Activated CD8-positive, alpha-beta memory T cell treated with anti-CD3 and anti-CD28 coated beads, Interleukin-2, amount 50 U/mL, for 48 hours (primary cell): Measurements from ENCODE around the gene RTN3.
"Not testable (repeated sequence)": the region's sequence is repeated elsewhere in the genome, so short reads cannot be mapped to it uniquely, and the experiment has no call there.

Experiments
- DNase-seq: peaks from one replicate; pipeline ENCODE4 v3.0.0-alpha.2; 2020

The RTN3 gene

GRCh38 chr11:63682066-63683021, 1.0 kb downstream of the RTN3 start:
- no peak for DNase-seq

GRCh38 chr11:63683133-63683991, 2.1 kb downstream of the RTN3 start:
- DNase-seq, result no peak

- DNase-seq, result not testable (repeated sequence)
Observed at GRCh38 chr11:63685158-63685721, 3.9 kb downstream of the RTN3 start.

GRCh38 chr11:63686926-63687325, 5.6 kb downstream of the RTN3 start:
- no peak for DNase-seq

DNA sequence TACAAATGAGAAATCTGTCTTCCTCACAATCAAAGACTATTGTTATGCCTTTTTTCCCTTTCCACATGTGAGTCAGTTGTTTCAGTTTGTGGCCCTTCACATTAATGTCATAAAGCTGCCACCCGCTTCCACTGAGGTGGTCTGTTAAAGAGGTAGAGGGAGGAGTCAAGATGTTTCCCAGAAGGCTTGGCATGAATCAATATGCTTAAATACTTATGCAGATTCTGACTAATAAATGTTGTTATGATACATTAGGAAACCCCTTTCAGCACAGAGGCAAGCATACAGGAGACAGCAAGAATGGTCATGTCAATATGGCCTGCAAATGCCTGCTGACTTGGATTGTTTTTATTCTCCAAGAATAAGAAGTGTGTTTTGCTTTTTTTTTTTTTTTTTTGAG, 6.5 kb downstream of the RTN3 start:
- DNase-seq, result no peak

DNA sequence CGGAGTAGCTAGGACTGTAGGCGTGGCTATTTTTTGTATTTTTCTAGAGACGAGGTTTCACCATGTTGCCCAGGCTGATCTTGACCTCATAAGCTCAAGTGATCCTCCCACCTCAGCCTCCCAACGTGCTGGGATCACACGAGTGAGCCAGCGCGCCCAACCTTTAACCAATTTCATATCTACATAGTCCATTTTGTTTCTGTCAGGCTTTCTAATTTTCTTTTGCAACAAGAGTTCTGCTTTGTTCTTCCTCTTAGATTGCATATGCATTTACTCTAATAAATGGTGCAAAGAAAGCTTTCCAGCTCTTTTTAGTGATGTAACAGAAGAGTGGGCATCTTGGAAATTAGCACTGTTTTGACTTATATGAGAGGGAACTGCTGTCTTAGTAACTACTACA, 13.3 kb downstream of the RTN3 start:
- no peak for DNase-seq

GRCh38 chr11:63698976-63699733, 17.9 kb downstream of the RTN3 start:
- DNase-seq, result no peak

- DNase-seq, result no peak
Observed at GRCh38 chr11:63699896-63700295, 18.6 kb downstream of the RTN3 start.

- no peak for DNase-seq
Observed at GRCh38 chr11:63705526-63705925, 24.2 kb downstream of the RTN3 start.

DNA sequence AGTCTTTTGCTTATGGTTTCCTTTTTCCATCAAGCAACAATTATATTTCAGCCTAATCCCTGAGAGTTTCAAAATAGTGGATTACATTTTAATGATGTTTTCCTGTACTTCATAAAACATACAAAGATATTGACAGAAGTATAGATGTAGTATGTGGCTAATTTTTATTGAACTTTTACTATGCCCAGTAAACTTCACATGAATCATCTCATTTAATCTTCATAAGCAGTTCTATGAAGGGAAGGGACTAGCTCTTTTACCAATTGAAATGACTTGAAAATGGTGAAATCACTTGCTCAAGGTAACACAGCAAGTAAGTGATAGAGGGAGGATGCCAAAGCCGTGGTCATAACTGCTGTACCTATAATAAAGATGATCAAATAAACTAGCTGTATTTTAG, 27.5 kb downstream of the RTN3 start:
- DNase-seq, result no peak

- DNase-seq, result no peak
Observed at GRCh38 chr11:63709336-63709884, 28.1 kb downstream of the RTN3 start.

GRCh38 chr11:63710476-63711217, 29.3 kb downstream of the RTN3 start:
- no peak for DNase-seq

GRCh38 chr11:63711838-63712237, 30.5 kb downstream of the RTN3 start:
- DNase-seq, result no peak

DNA sequence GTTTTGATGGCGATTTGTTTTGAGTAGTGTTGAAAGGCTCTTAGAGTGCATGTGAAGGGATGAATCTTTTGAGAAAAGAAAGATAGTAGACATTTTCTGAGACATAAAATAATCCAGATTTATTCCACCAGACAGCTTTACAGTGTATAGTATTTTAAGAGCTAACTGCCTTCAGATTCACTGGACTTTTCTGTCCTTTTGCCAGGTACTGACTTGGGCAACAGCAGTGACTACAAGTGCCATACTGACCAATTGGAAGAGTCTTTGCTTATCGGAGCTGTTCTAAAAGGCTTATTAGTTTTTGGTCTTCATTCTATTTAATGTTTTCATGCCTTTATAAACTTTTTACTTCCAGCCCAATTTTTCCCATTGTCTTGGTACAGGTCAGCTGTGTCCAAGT, 32.5 kb downstream of the RTN3 start:
- no peak for DNase-seq

DNA sequence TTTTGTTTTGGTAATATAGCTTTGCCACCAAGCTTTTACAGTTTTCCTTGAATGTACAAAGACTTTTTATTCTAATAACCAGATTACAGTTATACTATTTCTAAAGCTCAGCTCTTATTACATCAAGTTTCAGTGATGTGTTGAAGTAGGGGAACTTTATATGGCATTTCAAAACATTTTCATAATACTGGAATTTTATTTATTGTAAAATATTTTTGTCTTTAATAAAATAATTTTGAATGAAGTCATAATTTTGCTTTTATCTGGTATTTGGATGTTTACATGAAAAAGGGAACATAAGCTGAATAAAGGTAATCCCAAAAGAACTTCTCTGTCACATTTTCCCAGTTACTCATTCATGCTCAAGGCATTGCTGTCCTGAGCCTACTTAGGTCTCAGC, 34.7 kb downstream of the RTN3 start:
- DNase-seq, result no peak

- no peak for DNase-seq
Observed at GRCh38 chr11:63719001-63719400, 37.7 kb downstream of the RTN3 start.

GRCh38 chr11:63719987-63720386, 38.7 kb downstream of the RTN3 start:
- no peak for DNase-seq

DNA sequence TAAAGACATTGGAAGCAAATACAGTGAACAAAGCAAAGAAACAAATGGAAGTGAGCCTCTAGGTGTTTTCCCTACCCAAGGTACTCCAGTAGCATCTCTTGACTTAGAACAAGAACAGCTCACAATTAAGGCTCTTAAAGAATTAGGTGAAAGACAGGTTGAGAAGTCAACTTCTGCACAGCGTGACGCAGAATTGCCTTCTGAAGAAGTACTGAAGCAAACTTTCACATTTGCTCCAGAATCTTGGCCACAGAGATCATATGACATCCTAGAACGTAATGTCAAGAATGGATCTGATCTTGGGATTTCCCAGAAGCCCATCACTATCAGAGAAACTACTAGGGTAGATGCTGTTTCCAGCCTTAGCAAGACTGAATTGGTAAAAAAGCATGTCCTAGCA, 39.3 kb downstream of the RTN3 start:
- DNase-seq, result no peak

DNA sequence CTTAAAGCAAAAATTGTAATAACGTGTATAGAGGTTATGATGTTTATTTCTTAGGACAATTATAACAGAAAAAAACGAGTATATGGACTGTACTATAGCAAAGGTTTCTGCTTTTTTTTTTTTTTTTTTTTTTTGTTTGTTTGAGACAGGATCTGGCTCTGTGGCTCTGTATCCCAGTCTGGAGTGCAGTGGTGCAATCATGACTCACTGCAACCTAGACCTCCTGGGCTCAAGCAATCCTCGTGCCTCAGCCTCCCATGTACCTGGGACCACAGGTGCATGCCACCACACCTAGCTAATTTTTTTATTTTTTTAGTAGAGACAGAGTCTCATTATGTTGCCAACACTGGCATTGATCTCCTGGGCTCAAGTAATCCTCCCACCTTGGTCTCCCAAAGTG, 48.0 kb downstream of the RTN3 start:
- no peak for DNase-seq

- no peak for DNase-seq
Observed at GRCh38 chr11:63736864-63737263, 55.6 kb downstream of the RTN3 start.

DNA sequence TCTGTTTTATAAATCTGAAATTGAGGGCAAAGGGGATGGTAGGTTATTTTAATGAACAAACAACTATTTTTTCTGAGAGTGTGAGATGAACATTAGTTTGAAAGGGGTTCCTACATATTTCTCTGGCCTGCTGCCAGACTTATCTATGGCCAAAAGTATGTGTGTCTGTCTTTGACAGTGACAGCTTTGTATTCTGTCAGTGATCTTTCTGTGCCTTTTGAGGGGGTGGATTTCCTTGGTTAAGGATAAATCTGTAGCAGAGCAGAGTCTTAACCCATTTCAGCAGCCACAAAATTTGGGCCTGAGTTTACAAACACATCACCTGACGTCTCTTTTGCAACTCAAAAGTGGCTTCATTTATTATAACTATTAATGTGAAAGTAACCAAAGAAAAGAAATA, 56.4 kb downstream of the RTN3 start:
- DNase-seq, result no peak
